ENCODE results near the gene RPL37.
"Not testable (repeated sequence)": the region's sequence is repeated elsewhere in the genome, so short reads cannot be mapped to it uniquely, and the experiment has no call there.

Gene RPL37

DNA sequence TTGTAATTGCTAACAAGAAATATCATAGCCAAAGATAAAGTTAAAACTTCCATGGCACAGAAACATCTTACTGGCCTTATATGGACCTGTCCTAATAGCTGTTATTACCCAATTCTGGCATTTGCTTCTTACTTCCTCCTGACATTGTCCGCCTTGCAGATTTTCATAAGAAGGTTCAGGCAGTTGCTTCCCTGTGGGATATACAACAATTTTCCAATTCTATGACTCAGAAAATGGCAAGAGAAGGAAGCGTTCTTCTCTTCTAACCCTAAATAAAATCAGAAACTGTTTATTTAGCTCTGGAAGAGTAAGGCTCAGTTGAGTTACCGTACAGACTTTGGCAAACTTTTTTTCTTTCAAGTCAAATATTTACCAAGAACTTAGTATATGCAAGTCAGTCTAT lies 38.5 kb downstream of the RPL37 start:
- peak; percentile 45 for DNase-seq

DNA sequence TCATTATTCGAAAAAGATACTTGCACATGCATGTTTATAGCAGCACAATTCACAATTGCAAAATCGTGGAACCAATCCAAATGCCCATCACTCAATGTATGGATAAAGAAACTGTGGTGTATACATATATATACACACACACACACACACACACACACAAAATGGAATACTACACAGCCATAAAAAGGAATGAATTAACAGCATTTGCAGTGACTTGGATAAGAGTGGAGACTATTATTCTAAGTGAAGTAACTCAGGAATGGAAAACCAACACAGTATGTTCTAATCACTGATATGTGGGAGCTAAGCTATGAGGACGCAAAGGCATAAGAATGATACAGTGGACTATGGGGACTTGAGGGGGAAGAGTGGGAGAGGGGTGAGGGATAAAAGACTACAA lies 40.1 kb downstream of the RPL37 start:
- not testable (repeated sequence) for DNase-seq

DNA sequence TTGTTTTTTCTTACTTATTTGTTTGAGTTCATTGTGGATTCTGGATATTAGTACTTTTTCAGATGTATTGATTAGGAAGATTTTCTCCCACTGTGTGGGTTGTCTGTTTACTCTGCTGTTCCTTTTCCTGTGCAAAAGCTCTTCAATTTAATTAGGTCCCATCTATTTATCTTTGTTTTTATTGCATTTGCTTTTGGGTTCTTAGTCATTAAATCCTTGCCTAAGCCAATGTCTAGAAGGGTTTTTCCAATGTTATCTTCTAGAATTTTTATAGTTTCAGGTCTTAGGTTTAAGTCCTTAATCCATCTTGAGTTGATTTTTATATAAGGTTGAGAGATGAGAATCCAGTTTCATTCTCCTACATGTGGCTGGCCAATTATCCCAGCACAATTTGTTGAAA lies 40.7 kb downstream of the RPL37 start:
- DNase-seq = not testable (repeated sequence)

- DNase-seq = not testable (repeated sequence)
Observed at GRCh38 chr5:40792691-40793090, 42.3 kb downstream of the RPL37 start.

DNA sequence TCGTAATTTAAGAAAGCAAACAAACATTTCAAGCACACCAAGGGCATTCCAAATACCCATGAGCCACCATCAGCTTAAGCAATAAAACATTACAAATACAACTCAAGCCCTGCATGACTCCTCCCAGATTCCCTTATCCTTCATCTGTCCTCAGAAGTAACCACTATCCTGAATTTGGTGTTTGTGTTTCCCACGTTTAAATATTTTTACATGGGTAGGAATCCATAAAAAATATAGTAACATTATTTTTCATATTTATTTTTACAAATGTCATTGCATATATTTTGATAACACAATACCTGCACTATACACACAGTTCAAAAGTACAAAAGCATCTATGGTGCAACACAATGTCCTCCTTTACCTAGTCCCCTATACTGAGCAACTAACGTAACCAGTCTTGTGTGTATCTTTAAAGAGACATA lies 43.3 kb downstream of the RPL37 start:
- DNase-seq = peak; percentile 42

DNA sequence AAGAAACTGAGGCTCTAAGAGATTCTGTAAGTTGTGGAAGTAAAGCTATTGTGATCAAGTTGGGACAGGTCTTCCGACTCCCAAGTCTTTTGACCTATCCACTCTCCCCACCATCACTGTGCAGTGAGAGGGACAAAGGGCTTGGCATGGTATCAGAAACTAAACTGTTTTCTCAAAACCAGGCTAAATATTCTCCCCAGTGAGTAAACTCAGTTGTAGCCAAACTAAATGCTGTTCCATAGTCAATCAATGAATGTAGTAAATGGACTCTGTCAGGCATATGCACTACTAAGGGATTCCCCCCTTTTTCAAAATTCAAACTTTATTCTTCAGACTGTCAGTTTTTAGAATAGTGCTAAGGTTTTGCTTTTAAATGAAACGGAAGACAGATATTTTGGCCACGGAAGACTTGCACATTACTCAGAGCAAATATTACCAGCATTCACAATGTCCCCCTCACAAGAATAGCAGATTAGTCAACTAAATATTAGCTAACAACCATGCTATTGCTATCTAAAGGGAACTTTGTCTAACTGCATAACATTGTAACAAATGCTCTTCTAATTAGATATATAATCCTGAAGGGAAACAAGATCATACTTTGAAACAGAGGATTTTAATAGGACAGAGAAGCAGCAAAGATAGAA lies 44.0 kb downstream of the RPL37 start:
- no peak for DNase-seq

DNA sequence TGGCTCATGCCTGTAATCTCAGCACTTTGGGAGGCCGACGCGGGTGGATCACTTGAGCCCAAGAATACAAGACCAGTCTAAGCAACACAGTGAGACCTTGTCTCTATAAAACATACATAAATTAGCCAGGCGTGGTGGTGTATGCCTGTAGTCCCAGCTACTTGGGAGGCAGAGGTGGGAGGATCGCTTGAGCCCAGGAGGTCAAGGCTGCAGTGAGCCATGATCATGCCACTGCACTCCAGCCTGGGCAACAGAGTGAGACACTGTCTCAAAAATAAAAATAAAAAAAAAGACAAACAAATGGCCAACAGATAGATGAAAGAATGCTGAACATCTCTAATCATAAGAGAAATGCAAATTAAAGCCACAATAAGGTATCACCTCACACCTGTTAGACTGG lies 46.1 kb downstream of the RPL37 start:
- not testable (repeated sequence) for DNase-seq

GRCh38 chr5:40787986-40788385 lies 47.0 kb downstream of the RPL37 start:
- no peak for DNase-seq

DNA sequence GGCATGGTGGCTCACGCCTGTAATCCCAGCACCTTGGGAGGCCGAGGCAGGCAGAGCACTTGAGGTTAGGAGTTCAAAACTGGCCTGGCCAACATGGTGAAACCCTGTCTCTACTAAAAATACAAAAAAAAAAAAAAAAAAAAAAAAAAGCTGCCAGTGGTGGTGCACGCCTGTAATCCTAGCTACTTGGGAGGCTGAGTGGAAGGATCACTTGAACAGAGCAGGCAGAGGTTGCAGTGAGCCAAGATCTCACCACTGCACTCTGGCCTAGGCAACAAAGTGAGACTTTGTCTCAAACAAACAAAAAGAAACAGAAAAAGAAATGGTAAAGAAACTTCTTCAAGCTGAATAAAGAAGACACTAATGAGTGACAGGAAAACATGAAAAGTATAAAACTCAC lies 48.4 kb downstream of the RPL37 start:
- not testable (repeated sequence) for DNase-seq

DNA sequence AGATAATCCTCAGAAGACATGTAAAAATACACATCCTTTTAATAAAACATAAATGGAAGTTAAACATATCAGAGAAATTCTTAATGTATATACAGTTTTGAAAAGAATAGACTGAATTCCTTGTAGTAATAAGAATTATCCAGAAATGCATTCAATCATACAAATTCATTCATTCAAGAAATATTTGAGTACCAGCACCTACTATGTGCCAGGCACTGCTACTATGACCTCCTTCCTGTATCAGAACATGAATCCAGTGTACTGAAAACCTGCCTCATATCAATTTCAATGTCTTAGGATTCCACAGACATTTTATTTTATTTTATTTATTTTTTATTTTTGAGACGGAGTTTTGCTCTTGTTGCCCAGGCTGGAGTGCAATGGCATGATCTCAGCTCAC lies 50.1 kb downstream of the RPL37 start:
- DNase-seq = no peak

- DNase-seq = no peak
Observed at GRCh38 chr5:40784027-40784653, 50.9 kb downstream of the RPL37 start.

DNA sequence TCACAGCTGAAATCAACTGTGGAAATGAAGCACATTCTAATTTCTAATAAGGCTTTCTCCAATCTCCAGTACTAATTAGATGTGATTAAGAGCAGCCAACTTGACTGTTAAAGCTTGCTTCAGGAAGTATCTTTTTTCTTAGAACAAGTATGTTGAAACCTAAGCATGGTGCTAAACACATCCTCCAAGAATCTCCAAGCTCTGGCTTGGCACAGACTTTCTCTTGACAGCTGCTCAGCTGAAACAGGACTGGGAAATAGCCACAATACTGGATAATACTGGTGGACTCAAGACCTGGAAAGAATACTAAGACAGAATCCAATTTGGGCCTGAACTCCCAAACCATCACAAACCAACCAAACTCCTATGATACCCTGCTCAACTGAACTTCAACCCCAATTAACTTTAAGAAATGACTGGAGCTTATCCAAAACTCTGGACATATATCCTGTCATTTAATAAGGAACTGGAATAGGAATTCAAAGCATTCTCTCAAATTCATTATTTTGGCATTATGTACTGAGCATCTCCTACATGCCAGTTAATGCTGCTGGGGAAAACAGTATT lies 53.1 kb downstream of the RPL37 start:
- DNase-seq = no peak

- DNase-seq = no peak
Observed at GRCh38 chr5:40780858-40781257, 54.2 kb downstream of the RPL37 start.

DNA sequence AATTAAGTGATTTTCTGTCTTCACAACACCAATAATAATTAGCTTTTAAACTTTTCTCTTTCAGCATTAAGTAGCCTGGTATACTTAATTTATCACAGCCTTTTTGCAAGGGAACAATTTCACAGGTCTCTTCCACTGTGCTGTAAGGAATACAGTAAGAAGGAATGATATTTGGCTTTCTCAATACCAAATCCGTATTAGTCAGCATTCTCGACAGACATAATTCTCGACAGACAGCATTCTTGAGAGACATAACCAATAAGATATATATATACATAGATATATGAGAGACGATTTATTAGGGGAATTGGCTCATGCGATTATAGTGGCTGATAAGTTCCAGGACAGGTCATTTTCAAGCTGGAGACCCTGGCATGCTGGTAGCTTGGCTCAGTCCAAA lies 54.8 kb downstream of the RPL37 start:
- DNase-seq = no peak

- no peak for DNase-seq
Observed at GRCh38 chr5:40779561-40779960, 55.5 kb downstream of the RPL37 start.

GRCh38 chr5:40778133-40778532 lies 56.9 kb downstream of the RPL37 start:
- no peak for DNase-seq

DNA sequence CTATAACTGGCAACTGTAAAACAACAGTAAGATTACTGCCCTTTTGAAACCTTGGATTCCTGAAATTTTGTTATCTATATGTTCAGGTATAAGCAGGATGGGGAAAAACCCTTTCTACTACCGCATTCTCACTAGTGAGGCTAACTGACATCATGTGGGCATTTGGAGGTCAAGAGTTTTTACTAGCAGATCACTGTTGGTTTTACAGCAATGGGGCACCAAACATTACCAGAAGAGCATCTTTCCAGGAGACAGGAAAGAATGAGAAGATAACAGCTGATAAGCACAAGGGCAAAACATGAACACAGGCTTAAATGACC lies 58.4 kb downstream of the RPL37 start:
- no peak for DNase-seq

DNA sequence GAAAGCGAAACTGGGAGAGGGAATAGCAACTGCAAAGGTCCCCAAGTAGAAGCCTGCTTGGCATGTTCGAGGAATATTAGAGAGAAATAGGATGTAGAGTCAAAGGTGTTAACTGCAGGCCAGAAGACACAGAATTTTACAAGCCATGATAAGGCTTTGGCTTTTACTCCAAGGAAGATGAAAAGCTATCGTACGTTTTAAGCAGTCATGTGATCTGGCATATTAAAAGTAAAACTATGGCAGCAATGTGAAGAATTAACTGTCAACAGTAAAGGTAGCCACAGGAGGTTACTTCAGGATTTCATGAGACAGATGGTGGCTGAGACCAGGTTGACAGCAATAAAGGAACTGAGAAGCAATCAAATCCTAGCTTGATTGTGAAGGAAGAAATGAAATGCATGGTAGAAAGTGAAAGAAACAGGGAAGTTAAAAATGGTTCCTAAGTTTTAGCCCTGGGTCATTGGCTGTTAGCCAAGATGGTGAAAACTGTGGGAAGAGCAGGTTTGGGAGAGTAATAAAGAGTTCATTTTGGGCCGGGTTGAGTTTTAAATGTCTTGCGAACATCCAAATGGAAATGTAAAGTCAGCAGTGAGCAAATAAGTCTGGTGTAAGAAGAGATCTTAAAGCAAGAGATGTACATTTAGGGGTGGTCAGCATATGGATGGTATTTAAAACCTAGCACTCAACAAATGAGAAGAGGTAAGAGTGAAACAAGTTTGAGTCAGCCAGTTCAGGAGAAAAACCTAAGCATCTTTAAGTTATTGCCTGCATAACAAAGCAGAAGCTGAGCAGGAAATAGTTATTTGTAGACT lies 59.0 kb downstream of the RPL37 start:
- no peak for DNase-seq
